Right ventricle myocardium inferior (tissue), 1 donor: Measurements from ENCODE around the gene PHF12. TPM values are rescaled to one million over a fixed set of nuclear protein-coding genes. Genes with fewer than 3 reads are reported as not detected.
"Not testable (repeated sequence)": the region's sequence is repeated elsewhere in the genome, so short reads cannot be mapped to it uniquely, and the experiment has no call there.

Source experiments
- ATAC-seq: fragments of 200-7000 bp; cut with Tn5 transposase; one replicate; pipeline ENCODE4 v1.9.1; 2020; ENCODE audit warnings: mild to moderate bottlenecking, moderate library complexity
- DNase-seq: peaks from one replicate; pipeline ENCODE4 v3.0.0; 2021; ENCODE audit errors: missing footprints
- intact Hi-C: fragments of 100-400 bp; cut with DNase I; formaldehyde crosslinking; loops from one replicate; pipeline ENCODE4 v1.11.0; 2022
- total RNA-seq: library from RNA; stranded (reverse); fragmentation: NEBNext Ultra II Directional; extraction: Animal tissue kit (Norgen Biotek cat#: 25700); gene quantifications from one replicate; pipeline ENCODE4 v1.2.1, GENCODE V29; 2021
- donor health status: DM: no; HTN: yes; CAD: no; lungs with severe emphysema.

The PHF12 gene
- total RNA-seq, 1 donor from 2014 or later = 18.3 TPM

DNA sequence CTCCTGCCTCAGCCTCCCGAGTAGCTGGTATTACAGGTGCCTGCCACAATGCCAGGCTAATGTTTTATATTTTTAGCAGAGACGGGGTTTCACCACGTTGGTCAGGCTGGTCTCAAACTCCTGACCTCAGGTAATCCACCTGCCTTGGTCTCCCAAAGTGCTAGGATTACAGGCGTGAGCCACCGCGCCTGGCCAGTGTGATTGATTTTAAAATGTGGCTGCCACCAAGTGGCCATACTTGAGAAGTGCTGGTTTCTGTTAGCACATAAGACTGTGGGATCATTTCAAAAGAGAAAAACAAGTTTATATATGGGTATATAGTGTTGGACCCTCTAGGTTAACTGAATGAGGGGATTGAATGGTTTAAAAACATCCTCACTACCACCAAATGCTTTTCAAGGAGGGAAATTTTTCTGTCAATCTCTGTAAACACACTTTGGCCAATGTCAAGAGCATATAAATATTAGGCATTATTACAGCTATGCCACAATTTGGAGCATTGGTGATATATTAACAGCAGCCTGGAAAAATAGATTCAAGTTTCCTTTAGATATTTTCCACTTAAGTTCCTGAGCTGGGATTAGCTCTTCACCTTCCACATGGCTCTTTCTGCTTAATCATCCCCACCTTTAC lies 34.9 kb downstream of the PHF12 start:
- no peak for DNase-seq
- ATAC-seq = peak; percentile 70

DNA sequence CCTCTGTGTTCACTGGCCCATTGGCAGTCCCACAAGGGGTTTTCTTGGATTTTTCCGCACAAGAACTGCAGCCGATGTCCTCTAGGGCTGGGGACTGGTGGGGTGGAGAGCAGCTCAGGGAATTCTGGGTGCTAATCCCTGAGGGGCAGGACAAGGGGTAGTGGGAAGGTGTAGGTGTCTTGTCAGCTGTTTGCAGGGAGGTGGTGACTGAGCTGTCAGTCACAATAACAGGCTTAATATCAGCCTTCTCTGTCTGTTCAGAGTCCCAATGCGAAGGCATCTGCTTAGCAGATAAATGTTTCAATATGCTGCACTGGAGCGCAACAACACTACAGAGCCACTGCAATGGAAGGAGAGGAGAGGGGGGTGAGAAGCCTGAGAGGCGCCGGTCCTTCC lies 38.4 kb downstream of the PHF12 start:
- ATAC-seq = no peak
- no peak for DNase-seq
- intact Hi-C loops = loop anchor here (1.0 kb wide), 1 partner anchor 194 kb away; the partner anchor contains the start of gene RPL23A

More for the DNA sequence above, 34.9 kb downstream of the PHF12 start:
- intact Hi-C loops = no loop called here

DNA sequence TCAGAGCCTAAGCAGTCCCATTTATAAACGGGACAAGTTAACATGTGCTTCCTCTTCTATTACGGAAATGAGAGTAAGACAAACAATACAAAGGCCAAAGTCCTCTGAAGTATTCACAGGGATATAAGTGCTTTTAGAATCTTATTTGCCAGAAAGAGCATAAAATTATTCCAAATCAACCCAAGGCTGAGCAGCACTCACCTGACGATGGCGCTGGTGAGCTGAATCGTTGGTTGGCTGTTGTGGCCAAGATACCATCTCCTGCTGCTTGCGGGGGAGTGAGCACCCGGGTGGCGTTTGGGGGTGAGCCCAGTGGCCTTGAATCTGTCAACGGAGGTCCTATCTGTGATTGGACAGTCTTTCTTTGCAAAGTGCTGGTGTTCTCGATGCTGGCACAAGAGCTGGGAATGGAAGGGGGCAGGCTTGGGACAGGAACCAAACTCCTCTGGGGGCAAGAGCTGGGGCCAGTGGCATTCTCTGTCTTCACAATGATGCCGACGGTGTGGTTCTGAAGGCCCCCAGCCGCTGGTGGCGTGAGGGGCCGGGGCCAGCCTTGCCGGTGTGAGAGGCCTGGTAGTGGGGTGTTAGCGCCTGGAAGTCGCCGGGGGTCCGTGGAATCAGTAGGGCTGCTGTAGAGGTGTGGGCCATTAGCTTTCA lies 38.9 kb downstream of the PHF12 start:
- intact Hi-C loops = no loop called here
- DNase-seq (no peak), ATAC-seq (no peak)

DNA sequence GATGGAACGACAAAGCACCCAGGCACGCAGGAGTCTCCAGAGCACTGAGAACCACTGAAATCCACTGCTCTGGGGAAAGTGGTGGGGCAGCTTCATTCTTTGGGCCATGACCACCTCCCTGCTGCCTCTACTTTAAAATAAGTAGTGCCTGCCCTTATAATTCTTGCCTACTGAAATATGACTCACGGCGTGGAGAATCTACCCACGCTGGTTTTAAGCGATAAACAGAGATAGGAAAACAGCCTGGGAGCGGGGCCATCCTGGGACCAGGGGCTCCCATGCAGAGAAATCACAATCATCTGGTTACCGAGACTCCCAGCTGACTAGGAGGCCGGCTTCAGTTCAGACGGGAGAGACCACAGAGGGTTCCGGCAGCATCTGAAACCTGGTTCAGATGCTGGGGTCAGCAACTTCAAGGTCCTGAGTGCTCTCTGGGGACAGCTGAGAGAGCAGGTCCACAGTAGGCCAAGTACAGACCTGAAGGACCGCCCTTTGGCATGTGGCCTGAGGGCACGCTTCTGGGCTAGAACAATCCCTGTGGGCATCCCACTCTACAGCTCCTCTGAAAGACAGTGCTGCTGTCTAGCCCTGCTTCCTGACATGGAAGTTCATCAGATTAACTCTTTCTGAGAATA lies 39.8 kb downstream of the PHF12 start:
- intact Hi-C loops = no loop called here
- ATAC-seq = no peak
- no peak for DNase-seq

DNA sequence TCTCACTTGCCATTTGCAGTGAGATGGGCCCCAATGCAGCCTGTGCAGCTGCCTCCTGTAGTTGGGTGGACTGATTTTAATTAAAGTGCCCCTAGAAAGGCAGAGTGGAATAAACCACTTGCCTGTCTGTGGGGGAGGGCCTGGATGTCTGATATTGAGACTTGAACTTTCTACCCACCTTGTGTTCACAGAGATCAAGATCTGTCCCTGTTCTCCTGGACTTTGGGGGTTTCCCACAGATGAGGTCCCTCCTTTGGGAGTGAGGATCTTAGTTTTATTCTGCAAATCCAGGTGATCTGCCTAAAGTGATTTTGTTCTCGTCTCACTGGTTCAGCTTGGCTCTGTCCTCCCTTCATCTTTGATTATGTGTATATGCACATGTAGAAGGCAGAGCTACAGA lies 40.8 kb downstream of the PHF12 start:
- ATAC-seq (no peak), DNase-seq (no peak)
- intact Hi-C loops = no loop called here

DNA sequence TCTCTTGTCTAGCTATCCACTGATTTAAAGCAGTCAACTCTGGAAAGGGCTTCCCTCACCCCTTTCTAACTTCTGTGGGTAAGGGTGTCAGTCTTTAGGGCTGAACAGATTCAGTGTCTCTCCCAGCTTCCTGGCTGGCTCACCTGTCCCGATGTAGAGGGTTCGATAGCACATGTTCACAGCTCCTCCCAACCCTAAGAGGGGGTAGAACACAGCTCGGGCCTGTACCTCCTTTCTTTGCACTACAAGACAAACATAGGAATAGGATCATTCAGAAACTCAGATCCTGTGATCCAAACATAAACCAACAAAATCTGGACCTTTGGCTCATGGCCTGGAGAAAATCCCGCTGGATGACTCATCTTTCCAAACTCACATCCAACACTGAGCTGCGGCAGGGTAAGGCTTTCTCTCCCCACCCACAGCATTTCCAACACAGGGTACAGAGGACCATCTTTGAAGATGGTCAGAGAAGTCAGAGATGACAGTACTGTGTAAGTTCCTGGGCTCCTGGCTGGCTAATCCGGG lies 42.6 kb downstream of the PHF12 start:
- DNase-seq (no peak), ATAC-seq (peak; percentile 51)
- intact Hi-C loops = no loop called here

DNA sequence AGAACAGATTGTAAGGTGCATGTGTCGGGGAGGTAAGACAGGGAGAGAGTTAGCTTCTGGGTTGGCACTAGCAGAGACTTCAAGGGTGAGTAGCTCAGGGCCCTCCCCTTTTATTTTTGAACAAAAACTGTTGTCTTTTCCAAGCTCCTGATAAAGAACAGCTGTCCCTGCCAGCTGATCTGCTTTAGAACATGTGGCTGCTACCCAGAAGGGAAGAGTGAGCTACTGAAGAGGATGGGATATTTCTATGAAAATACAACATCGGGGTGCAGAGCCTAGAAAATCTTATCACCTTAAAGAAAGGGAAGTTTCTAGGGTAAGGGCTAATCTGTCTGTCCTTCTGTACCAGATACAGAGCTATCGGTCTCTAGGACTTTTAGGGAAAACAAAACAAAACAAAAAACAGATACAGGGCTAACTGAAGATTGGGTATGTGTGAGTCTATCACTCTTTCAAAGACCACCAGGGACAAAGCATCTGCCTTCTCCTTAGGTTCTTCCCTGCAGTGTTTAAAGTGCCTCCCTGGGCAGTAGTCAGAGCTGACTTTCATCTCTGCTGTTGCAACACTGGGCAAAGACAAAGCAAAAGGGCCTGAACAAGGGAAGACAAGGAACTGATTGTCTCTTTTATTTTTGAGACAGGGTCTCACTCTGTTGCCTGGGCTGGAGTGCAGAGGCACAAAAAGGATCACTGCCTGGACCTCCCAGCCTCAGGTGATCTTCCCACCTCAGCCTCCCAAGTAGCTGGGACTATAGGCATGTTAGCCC lies 43.4 kb downstream of the PHF12 start:
- peak; percentile 17 for ATAC-seq
- intact Hi-C loops = no loop called here
- no peak for DNase-seq

DNA sequence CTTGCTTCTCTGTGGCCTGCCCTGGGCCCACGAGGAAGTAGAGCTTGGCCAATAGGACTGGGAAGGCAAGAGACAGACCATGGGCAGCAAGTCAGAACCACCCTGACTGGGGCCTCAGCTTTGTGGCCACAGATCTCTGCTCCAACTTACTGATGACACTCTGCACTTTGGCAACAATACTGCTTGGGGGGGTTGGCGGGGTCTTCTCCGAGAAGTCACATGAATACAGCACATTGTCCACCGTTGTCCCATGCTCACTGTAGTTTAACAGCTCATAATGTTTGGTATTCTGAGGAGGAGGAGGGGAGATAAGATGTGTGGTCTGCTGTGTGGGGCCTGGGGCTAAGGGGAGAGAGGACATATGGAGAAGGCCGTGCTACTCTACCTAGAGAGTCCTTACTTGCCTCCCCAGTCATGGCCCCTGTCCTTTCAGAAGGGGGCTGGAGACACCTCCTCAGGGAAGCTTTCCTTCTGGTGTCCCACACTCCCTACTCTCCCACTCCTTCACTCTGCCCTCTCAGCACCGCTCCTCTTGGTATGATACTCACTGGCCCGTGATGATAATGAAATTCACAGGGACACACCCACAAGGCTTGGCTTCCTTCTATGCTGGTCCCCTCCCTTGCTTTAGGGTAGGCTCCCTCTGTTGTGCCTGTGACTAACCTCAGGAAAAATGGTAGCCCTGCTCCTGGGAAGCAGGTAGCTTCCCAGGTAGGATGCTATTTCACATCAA lies 44.4 kb downstream of the PHF12 start:
- ATAC-seq (no peak), DNase-seq (no peak)
- intact Hi-C loops = no loop called here

DNA sequence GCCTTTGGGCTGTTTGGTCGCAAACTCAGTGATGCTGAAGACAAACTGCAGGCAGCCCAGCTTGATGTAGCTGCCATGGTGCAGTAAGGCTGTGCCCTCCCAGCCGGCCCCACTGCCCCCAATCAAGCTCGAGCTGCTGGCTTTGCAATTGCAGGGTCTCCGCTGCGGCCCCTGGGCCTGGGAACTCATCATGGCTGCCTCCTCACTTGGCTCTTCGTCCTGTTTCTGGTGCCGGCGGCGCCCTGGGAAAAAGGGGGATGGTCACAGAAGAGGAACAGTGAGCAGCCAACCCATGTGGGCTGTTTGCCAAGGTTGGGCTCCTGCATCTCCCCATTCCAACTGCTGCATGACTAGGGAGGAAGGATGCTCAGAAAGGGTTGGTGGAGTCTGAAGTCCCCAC lies 45.0 kb downstream of the PHF12 start:
- no peak for DNase-seq
- no peak for ATAC-seq
- intact Hi-C loops = no loop called here

DNA sequence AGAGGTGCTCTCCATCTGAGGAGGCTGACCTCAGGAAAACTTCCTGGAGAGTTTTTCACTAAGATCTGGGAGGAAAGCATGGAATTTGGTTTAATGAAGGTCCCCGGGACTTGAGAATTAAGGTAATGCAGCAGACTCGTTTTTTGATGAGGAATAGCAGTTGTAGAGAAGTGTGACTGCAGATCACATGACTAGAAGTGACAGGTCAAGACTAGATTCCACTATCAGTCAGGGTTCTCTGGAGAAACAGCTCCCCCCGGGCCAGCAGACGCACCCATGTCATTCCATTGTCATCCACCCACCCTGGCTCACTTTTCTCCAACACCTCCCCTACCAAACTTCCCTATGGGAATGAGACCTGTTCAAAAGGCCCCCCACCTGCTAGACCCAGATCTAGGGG lies 46.5 kb downstream of the PHF12 start:
- DNase-seq (no peak), ATAC-seq (no peak)
- intact Hi-C loops = loop anchor here (5.0 kb wide), 1 partner anchor 177 kb away; the partner anchor contains the start of genes NEK8 and TLCD1

DNA sequence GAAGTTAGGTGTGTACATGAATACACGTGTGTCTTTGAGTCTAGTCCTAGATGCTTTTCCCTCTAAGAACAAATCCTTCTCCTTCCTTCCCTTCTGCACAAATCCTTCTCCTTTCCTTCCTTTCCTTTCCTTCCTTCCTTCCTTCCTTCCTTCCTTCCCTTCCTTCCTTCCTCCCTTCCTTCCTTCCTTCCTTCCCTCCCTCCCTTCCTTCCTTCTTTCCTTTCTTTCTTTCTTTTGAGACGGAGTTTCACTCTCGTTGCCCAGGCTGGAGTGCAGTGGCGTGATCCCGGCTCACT lies 47.8 kb downstream of the PHF12 start:
- not testable (repeated sequence) for DNase-seq, ATAC-seq
- intact Hi-C loops = loop anchor here (5.0 kb wide), 1 partner anchor 176 kb away; the partner anchor contains the start of genes NEK8 and TLCD1

DNA sequence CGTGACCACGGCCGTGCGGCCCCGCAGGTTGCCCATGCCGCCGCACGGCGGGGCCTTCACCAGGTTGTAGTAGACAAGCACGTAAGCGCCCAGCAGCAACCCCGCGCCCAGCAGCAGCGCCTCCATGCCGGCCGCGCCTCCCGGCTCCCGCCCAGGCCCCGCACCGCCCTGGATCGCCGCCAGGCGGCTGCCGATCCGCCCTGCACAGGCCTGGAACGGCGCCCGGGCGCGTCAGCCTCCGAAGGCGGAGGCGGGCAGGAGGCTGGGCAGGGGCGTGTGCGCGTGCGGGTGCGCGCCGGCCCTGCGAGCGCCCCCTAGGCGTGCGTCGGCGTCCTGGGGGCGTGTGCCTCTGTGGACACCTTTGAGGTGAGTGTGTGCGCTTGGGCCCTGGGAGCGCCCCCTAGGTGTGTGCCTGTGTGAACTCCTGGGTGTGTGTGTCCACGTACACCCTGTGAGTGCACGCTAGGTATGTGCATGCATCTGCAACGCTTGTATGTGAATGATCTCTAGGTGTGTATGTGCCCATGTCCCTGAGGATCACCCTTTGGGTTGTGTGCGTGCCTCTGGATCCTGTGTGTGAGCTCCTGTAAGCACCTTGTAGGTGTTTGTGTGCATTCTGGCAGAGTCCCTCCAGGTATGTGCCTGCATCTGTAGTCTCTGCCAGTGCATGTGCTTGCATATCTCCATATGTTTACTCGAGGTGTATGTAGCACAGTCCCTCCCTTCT lies 48.3 kb downstream of the PHF12 start, which contains the start of gene DHRS13:
DHRS13 (minus strand) TSS at position 261 of the 727 bp plus-strand sequence; CDS start at position 126, 135 bp downstream.
- ATAC-seq (peak; percentile 90), DNase-seq (peak; percentile 96)
- intact Hi-C loops = loop anchor here (5.0 kb wide), 1 partner anchor 176 kb away; the partner anchor contains the start of genes NEK8 and TLCD1

DNA sequence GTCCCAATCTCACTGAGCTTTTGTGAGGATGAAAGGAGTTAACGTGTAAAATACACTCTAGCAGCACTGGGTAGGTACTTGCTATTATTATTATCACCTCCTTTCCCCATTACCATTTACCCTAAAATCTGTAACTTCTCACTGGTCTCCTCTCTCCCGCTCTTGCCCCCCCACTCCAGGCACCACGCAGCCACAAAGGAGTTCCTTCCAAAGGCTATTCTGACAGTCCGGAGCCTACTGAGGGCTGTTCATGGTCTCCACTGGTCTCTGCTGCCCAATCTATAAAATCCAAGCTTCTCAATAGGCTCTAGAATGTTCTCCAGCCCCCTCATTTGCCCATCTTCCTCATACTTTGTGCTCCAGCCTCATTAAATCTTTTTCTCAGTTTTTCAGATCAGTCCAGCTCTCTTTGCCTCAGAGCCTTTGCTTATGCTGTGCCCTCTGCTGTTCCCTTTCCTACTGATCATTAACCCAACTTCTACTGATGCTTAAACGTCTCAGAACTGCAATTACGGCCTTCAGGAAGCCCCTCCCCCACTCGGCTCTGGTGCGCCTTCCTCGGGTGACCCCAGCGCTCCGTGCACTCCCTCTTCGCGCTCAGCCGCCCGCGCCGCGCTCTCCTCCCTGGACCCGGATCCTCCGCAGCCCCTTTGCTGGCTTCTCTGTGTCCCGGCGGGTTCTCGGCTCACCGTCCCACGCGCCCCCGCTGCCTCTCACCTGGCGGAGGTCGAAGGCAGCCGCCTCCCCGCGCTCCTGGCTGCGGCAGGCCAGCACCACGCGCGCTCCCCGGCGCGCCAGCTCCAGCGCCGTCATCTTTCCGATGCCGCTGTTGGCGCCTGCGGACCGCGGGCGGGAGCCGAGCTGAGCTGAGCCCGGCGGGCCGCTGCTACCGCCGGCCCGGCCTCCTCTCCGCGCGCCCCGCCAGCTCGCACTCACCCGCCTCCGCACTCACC lies 49.2 kb downstream of the PHF12 start:
- intact Hi-C loops = loop anchor here (5.0 kb wide), 1 partner anchor 175 kb away; the partner anchor contains the start of genes NEK8 and TLCD1
- DNase-seq (peak; percentile 76), ATAC-seq (peak; percentile 35)

DNA sequence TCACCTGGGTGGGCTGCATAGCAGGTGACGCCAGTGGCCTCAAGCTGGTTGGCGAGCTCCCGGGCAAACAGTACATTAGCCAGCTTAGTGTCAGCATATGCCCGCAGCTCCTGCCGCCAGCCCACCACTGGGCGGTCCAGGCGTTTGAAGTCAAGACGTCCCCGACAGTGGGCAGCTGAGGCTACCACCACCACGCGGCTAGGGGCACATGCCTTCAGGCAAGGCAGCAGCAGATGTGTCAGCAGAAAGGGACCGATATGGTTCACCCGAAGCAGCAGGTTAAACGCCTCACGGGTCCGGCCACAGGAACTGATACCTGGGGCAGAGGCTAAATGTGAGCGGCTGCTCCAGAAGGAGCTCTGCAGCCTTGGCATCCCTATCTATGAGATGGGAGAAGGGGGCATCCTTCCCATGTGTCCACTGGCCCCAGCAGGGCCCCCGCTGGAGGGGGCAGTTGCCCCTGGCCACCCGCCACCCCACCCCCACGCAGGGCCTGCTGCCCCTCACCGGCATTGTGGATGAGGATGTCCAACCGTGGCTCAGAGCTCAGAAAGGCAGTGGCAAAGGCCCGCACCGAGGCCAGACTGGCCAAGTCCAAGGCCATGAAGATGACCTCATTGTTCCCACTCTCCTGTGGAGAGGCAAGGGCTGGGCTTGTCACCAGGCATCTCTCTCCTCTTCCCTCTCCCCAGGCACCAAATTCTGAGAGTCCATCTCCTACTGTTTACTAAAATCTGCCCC lies 50.2 kb downstream of the PHF12 start:
- intact Hi-C loops = loop anchor here (5.0 kb wide), 1 partner anchor 174 kb away; the partner anchor contains the start of genes NEK8 and TLCD1
- ATAC-seq (no peak), DNase-seq (no peak)

DNA sequence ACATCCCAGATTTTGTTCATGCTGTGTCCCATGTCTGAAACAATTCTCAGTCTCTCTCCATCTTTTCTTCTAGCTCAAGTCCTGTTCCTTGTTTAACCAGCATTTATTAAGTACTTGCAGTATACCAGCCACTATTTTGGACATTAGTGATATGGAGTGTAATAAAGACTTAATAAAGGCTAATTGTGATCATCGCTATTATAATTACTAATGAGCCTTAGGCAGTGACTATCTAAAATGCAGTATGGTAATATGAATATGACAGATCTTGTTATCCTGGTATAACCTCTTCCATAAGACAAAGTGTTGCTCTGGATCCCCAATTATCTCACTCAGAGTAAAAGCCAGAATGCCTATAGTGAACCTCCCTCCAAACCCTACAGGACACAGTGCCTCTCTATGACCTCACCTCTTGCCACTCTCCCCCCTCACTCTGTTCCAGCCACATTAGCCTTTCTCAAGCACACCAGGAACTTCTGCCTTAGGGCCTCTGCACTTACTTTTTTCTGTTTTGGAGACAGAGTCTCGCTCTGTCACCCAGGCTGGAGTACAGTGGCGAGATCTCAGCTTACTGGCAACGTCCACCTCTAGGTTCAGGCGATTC lies 52.0 kb downstream of the PHF12 start:
- ATAC-seq = no peak

More for the DNA sequence above, 52.0 kb downstream of the PHF12 start:
- intact Hi-C loops = loop anchor here (5.0 kb wide), 2 partner anchors 48 to 132 kb away; no protein-coding TSS in a partner anchor
- no peak for DNase-seq
